Measurements from ENCODE around the gene MLIP. TPM values are rescaled to one million over a fixed set of nuclear protein-coding genes. Genes with fewer than 3 reads are reported as not detected.
"Not testable (repeated sequence)": the region's sequence is repeated elsewhere in the genome, so short reads cannot be mapped to it uniquely, and the experiment has no call there.

Gene MLIP
- polyA plus RNA-seq, 3 donors, result 0.48 to 1.2 (median 0.52) TPM

- DNase-seq (ENCODE audit: extremely low read depth in 1 of 11, low read depth in 9 of 11, low spot score in 4 of 11), result no peak
These were observed 84.4 kb downstream of the MLIP start for GRCh38 chr6:54195637-54196036.

DNA sequence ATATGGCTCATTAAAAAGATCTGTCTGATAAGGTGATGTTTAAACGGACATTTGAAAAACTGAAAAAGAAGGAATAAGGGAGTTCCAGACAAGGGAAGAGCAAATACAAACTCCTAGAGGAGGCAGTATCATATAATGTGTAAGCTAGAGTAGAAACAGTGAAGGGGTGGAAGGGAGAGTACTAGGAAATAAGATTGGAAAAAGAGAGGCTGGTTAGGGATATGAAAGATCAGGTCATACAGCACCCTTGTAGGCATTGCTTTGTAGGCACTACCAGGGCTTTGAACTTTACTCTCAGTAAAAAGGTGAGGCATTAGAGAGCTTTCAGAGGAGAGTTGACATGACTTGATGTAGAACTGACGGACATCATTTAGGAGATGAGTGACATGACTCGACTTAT is 85.7 kb downstream of the MLIP start:
- no peak for DNase-seq (ENCODE audit: extremely low read depth in 1 of 11, low read depth in 9 of 11, low spot score in 4 of 11)

- DNase-seq (ENCODE audit: extremely low read depth in 1 of 11, low read depth in 9 of 11, low spot score in 4 of 11), result no peak
These were observed 86.9 kb downstream of the MLIP start for GRCh38 chr6:54198134-54198533.

DNA sequence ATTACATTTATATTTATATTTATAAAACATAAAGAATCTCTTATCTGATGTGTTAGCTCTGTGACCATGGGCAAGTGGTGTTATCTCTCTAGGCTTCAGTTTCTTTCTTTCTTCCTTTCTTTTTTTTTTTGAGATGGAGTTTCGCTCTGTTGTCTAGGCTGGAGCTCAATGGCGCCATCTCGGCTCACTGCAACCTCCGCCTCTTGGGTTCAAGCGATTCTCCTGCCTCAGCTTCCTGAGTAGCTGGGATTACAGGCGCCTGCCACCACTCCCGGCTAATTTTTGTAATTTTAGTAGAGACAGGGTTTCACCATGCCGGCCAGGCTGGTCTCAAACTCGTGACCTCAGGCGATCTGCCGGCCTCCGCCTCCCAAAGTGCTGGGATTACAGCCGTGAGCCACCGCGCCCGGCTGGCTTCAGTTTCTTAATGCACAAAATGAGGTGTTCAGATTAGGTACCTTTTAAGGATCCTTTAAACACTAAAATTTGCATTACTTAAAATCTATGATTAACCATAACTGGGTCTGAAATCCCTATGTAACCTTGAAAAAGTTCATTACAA is 92.3 kb downstream of the MLIP start:
- DNase-seq (ENCODE audit: extremely low read depth in 1 of 11, low read depth in 9 of 11, low spot score in 4 of 11), result not testable (repeated sequence)

DNA sequence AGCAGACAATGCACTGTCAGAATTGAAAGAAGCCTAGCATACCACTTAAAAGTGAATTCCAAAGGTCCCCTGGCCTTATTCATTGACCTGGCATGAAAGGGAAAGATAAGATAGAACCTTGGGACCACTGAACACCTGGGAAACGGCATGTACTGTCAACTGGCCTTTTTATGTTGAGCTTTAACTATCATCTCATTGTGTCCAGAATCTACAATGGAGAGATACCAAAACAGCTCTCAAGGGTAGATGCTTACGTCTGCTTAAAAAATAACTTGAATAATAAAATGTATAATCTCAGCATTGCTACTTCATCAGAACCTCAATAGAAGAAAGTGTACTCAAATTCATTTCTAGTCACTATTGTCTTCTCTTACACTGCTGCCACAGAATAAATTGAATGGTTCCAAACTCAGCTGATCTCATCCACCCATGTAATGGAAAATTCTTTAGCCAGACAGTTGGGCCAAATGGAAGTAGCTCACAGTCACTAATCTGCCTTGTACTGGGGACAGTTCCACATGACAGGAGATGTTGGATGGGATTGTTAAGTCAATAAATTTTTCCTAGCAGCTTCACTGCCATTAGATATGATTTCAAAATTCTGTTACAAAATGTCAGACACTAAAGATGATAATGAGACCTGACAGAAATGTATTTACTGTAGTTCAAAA is 93.8 kb downstream of the MLIP start:
- peak in 1 of 11 donors; percentile 3 for DNase-seq (ENCODE audit: extremely low read depth in 1 of 11, low read depth in 9 of 11, low spot score in 4 of 11)

DNA sequence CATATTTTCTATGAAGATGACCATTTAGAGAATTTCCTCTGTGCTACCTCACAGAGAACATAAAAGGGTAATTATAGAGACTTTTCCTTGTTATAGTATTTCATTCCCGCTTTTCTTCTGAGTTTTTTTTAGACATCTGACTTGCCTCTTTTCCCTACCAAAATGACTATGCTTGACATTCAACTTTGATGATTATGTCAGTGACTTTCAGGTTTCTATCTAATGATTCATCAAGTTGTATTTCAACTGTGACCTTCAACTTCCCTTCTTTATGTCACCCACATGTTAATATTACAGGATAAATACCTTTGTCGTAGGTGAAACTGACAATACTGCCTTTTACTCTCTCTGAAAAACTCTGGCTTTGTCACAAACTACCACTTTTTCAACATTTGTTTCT is 95.3 kb downstream of the MLIP start:
- DNase-seq (ENCODE audit: extremely low read depth in 1 of 11, low read depth in 9 of 11, low spot score in 4 of 11), result no peak

DNA sequence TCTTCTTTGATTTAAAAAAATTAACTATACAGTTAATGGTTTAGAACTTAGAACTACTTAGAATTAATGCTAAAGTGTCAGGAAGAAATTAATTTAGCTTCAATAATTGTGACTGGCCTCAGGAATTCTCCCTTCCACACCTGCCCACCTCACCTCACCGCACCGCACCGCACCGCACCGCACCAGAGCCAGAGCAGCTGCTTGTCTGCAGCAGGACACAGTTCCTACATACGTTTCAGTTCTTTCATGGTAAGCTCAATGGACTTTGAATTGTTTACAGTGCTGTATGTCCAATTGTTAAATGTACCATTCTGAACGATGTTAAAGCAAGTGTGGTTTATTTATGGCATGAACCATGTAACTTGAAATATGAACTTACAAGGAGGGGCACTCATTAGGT is 98.7 kb downstream of the MLIP start:
- DNase-seq (ENCODE audit: extremely low read depth in 1 of 11, low read depth in 9 of 11, low spot score in 4 of 11), result not testable (repeated sequence)

DNA sequence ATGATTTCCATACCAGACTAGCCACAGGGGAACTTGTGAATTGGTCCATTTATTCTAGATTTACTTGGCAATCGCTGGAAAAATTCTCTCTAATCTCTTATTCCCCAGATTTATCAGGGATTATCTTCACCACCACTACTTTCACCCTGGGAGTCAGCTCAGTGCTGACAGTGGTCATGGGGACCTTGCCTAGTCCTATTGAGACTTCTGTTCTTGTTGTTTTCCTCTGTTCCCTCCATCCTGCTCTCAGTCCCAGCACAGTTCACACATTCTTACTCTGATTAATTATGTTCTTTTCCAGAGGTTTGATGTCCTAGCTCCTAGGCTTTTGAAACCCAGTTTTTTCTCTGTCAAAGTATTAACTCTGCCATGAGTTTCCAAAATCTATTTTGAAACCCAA is 103.0 kb downstream of the MLIP start:
- DNase-seq (ENCODE audit: extremely low read depth in 1 of 11, low read depth in 9 of 11, low spot score in 4 of 11), result no peak

GRCh38 chr6:54216336-54216735 is 105.1 kb downstream of the MLIP start:
- no peak for DNase-seq (ENCODE audit: extremely low read depth in 1 of 11, low read depth in 9 of 11, low spot score in 4 of 11)

DNA sequence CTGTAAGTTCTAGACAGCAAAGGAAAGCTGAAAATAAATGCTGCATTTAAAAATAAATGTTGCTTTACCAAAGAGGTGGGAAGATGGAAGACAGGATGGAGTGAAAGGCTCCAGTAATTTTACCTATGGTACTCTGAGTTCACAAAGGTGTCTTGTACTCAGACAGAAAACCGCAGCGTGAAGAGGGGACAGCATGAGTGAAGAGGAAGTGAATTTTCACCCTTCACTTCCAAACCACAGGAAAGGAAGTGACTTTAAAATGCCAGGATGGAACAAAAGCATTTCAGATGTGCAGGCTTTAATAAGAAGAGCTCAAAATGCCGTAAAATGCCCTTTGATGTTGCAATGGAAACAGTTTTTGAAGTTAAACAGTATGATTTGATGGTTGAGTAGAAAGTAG is 105.8 kb downstream of the MLIP start:
- no peak for DNase-seq (ENCODE audit: extremely low read depth in 1 of 11, low read depth in 9 of 11, low spot score in 4 of 11)

GRCh38 chr6:54222217-54222616 is 111.0 kb downstream of the MLIP start:
- DNase-seq (ENCODE audit: extremely low read depth in 1 of 11, low read depth in 9 of 11, low spot score in 4 of 11), result no peak

DNA sequence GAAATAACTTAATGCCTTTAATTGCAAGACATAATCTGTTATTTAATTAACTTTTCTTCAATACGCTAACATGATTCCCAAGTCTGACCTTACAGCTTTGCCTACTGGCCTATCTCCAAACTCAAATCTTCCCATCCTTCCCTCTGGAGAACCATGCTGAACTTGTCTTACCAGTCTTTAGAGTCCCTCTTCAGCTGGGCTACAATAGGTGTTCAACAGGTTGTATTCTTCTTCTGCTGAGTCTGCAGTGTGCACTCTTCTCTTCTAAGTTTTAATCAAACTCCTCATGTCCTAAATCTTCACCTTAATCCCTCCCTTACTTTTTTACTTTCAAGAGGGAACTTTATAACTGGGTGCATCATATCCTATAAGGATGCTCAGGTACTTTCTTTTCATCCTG is 121.5 kb downstream of the MLIP start:
- no peak for DNase-seq (ENCODE audit: extremely low read depth in 1 of 11, low read depth in 9 of 11, low spot score in 4 of 11)

DNA sequence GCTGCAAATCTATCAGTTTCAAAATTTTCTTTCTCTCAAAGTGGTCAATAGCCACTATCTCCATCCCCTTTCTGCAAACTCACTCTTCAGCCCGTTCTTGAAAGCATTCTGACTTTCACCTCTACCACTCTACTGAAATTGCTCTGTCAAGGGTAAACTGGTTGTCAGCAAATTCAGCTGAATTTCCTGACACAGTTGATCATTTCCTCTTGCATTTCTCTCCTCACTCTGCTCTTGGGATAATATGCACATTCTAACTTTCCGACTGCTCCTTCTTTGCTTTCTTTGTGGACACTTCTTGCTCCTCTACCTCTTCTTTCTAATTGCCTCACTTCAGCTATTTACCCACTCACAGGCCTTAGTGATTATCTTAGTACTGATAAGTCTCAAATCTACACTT is 123.3 kb downstream of the MLIP start:
- DNase-seq (ENCODE audit: extremely low read depth in 1 of 11, low read depth in 9 of 11, low spot score in 4 of 11), result no peak

GRCh38 chr6:54236984-54237383 is 125.7 kb downstream of the MLIP start:
- no peak for DNase-seq (ENCODE audit: extremely low read depth in 1 of 11, low read depth in 9 of 11, low spot score in 4 of 11)

DNA sequence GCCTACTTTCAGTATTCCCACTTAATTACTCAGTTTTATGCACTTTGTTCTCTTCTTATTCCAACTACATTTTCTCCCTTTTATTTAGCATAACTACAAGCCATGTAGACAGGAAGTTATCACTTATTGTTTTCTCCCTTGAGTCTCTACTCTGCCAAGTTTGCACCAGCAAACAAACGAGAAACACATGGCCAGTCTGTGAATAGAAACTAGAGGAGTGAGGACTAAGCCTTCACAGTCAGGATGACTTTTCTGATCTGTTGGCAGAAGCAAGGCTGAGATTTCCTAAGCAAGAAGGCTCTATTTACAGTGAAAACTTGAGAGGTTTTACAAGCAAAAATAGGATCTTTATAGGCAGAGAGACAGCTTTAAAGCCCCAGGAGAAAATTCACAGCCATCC is 127.2 kb downstream of the MLIP start:
- DNase-seq (ENCODE audit: extremely low read depth in 1 of 11, low read depth in 9 of 11, low spot score in 4 of 11), result peak in 8 of 11 donors; percentile 7 to 29 (median 19)

DNA sequence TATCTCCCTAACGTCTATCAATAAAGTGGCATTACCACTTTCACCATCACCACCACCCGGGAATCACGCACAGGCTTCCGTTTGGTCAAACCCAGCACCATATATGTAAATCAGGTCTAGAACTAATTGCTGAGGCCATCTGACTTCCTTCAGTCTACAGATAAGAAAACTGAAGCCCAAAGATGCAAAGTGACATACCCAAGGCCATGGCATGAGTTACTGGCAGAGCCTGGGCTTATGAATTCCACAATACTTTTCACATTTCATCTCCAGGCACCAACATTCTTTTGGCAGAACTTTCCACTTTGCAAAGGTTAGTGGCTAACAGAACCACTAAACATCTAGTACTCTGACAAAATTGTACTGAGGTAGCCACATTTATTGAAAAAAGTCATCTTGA is 132.5 kb downstream of the MLIP start:
- DNase-seq (ENCODE audit: extremely low read depth in 1 of 11, low read depth in 9 of 11, low spot score in 4 of 11), result no peak

DNA sequence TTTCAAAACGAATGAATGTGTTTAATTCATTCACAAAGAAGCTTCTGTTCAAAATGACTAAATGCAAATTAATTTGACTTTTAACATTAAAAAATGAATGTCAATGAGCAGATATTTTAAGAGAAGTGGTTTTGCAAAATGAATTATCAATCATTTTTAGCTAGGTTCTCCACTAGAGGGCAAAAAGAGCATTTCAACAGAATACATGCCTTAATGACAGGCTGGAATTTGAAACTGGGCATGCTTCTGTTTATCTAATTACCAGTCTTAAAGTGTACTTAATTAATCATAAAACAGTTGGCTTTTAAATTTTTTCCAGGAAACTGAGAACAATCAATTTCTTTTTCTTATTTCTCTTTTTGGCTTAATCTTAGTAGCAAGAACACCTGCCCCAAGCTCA is 133.2 kb downstream of the MLIP start:
- DNase-seq (ENCODE audit: extremely low read depth in 1 of 11, low read depth in 9 of 11, low spot score in 4 of 11), result no peak

DNA sequence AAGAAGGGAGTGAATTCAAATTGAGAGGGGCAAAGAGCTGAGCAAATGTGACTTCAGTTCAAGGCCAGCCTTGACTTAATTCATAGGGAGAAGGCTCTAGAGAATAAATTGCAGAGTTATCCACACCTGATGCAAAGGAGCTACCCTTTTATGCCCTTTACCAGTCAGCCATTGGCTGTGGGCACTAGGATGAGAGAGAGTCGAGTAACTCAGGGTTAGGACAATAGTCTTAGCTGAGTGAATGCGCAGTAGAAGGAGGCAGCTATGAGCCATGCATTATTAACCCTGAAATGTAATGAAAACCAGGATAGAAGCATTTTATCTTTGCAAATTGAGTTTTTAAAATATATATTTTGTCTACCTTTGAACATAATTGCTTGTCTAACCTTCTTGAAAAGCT is 134.0 kb downstream of the MLIP start:
- DNase-seq (ENCODE audit: extremely low read depth in 1 of 11, low read depth in 9 of 11, low spot score in 4 of 11), result no peak

- DNase-seq (ENCODE audit: extremely low read depth in 1 of 11, low read depth in 9 of 11, low spot score in 4 of 11), result no peak
These were observed 137.1 kb downstream of the MLIP start for GRCh38 chr6:54248319-54248718.

DNA sequence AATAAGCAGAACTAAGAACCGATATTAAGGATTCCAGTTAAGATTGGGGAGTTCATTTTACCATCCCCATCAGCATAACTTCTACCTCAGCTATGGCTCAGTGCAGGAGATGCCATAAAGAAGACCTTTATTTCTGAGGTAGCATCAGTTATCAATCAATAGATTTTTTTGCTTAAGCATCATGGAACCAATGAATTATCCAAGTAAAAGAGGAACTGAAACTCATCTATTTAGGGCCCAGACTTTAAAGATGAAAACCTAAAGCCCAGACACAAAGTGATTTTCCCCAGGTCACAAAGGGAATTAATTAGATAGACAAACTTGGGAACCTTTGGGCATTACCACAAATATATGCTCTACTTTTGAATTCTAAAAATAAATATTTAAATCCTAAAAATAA is 137.8 kb downstream of the MLIP start:
- DNase-seq (ENCODE audit: extremely low read depth in 1 of 11, low read depth in 9 of 11, low spot score in 4 of 11), result no peak

DNA sequence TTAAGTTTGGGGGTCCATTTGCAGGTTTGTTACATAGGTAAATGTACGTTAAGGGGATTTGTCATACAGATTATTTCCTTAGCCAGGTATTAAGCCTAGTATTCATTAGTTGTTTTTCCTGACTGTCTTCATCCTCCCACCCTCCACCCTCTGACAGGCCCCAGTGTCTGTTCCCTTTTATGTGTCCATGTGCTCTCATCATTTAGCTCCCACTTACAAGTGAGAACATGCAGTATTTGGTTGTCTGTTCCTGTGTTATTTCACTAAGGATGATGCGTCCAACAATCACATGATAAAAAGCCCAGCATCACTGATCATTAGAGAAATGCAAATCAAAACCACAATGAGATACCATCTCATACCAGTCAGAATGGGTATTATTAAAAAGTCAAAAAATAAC is 138.6 kb downstream of the MLIP start:
- not testable (repeated sequence) for DNase-seq (ENCODE audit: extremely low read depth in 1 of 11, low read depth in 9 of 11, low spot score in 4 of 11)
